GM19467 (cell line): ENCODE data around the gene PHYH.
A peak's percentile ranks its signal among the peaks of the same experiment; 100 is the strongest.
"Not testable (repeated sequence)": the region's sequence is repeated elsewhere in the genome, so short reads cannot be mapped to it uniquely, and the experiment has no call there.

Source experiments
- ATAC-seq: cut with Tn5 transposase; IDR thresholded peaks from one replicate; pipeline ENCODE4 v1.9.1; 2021; ENCODE audit warnings: mild to moderate bottlenecking, moderate library complexity; ENCODE audit not compliant: unreplicated experiment

The PHYH gene

DNA sequence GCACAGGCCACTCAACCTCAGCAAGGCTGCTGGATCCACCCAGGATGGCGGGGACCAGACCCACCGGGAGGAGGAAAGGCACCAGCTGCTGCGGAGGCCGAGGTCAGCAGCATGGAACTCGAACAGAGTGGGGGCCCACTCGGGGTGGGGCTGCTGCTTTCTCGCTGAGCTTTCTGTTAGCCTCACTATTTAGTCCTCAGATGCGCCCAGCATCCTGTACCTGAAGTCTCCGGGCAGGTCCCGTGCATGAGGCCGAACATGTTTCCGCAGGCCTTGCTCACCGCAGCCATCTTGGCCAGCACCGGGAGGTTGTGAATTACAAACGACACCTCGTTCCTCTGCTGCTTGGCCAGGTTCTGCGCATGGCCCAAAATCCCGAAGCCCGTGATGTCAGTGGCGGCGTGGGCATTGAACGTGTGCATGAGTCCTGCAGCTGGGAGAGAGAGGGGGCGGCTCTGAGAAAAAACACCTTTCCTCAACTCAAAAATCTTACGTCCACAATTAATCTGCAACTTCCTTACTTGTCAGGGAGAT lies 22.8 kb upstream of the PHYH start:
- ATAC-seq: no peak

DNA sequence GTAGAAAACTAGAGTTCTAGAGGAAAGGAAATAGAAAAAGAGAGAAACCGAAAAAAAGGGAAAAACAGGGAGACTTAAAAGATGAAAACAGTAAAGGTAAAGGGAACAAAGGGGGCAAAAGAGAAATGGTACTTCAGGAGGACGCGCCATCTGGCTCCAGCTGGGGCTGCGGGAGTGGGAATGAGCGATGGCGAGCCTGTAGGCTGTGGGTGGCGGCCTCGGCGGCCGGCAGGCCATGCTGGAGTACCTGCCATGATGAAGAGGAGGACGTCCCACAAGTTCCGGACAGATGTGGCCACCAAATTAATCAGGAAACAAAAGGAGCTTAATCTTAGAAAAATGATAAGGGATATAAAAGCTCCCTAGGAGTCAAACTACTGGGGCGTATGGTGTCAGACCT lies 21.7 kb upstream of the PHYH start:
- no peak for ATAC-seq

DNA sequence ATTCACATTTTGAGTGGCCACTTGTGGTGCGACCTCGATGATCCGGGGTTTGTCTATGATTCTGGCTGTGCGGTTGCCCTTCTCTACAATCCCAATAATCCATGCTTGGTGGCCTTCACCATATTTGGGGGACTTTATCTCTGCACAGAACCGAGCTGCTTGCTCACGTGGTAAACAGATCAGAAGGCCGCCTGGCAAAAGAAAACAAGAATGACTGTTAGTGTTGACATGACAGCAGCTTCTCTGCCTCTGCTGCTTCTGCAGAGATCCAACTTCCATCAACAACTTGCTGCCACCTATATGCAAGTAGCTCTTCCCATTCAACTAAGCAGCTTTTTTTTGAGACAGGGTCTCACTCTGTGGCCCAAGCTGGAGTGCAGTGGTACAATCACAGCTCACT lies 19.3 kb upstream of the PHYH start:
- no peak for ATAC-seq

DNA sequence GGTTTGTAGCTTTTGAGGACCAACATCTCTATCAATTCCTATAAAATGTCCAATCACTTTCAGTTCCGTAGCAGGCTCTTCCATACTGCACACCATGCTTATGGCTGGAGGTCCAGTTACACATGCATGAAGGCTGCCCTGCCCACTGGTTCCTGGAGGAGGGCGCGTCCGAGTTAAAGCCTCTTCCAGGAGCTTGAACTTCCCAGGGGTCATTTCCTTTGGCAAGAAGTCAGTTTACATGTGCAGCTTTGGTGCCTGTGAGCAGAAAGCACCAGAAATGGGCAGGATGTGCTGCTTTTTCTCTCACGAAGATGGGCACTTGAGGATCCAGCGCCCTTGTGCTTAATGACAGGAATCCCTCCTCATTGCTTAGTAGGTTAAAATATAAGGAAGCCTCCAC lies 17.6 kb upstream of the PHYH start:
- ATAC-seq: no peak

DNA sequence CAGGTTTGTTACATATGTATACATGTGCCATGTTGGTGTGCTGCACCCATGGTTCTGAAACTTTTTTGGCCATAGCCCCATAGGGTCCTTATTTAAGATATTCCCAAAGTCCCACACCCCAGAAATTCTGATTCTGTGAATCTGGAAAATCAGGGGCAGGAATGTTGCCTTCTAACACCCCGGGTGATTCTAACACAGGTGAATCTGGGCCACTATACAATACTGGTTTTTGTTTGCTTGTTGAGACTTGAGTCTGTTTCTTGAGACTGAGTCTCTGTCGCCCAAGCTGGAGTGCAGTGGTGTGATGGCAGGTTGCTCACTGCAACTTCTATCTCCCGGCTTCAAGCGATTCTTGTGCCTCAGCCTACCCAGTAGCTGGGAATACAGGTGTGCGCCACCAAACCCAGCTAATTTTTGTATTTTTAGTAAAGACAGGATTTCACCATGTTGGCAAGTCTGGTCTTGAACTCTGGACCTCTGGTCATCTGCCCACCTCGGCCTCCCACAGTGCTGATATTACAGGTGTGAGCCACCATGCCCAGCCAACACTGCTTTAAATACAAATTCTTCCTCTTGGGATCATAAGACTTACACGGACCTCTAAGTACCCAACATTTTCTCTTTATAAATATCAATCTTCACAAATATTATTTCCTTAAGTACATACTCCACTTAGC lies 16.9 kb upstream of the PHYH start:
- ATAC-seq: no peak

DNA sequence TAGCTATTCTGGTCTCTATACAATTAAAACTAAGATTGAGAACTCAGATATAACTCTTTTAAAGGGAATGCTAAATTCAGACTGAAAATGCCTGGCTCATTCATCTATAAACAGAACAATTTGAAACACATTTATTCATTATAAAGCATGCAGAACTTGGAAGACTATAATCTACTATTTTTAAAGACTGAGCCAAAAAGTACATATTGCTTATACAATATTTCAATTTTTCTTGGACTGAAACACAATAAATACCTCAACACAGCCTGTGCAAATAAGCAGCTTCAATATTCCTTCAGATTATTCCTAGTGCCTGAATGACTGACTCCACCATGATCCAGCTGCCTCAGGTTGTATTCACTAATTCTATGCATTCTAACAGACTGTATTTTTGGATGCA lies 15.5 kb upstream of the PHYH start:
- ATAC-seq: no peak

DNA sequence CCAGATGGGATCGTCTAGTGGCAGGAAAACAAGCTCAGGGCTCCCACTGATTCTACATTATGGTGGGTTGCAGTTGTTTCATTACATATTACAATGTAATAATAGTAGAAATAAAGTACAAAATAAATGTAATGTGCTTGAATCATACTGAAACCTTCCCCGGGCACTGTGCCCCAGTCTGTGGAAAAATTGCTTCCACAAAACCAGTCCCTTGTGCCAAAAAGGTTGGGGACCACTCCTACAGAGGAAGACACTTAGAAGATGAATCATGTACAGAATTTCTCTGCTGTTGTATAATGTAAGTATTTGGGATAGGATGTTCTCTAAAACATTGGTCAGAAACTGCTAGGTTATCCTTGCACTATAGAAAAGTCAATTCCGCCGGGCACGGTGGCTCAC lies 11.3 kb upstream of the PHYH start:
- ATAC-seq: no peak

DNA sequence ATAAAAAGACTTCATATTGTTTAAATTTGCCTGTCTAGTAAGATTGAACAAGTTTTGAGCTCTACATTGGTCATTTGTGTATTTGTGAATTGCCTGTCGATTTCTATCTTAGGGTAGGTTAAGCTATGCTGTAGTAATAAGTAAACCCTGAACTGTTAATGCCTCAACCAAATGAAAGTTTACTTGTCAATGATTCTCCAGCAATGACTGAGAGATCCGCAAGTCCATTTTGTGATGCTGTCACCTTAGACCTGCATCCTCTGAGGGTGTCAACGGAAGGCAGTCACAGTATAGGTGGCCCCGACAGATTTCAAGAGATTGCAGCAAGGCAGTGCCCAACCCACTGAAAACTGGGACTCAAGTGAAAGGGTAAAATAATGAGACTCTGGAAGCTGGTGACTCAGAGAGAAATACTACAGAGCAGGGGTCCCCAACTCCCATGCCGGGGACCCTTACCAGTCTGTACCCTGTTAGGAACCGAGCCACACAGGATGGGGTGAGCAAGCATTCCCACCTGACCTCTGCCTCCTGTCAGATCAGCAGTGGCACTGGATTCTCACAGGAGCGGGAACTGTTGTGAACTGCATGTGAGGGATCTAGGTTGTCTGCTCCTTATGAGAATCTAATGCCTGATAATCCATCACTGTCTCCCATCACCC lies 10.8 kb upstream of the PHYH start:
- peak; percentile 64 for ATAC-seq

DNA sequence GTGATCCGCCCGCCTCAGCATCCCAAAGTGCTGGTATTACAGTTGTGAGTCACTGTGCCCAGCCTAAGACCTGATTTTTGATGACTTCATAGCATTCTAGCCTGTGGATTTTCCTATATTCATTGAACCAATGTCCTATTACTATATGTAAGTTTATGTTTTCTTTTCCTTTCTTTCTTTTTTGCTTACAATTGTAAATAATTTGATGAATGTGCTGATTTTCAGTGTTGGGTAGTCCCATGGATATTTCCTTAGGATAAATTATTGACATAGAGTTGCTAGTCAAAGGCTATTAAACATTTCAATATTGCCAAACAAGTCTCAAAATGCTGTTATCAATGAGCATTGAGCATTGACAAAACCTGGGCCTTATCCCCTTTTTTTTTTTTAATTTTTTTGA lies 9.9 kb upstream of the PHYH start:
- ATAC-seq: no peak

DNA sequence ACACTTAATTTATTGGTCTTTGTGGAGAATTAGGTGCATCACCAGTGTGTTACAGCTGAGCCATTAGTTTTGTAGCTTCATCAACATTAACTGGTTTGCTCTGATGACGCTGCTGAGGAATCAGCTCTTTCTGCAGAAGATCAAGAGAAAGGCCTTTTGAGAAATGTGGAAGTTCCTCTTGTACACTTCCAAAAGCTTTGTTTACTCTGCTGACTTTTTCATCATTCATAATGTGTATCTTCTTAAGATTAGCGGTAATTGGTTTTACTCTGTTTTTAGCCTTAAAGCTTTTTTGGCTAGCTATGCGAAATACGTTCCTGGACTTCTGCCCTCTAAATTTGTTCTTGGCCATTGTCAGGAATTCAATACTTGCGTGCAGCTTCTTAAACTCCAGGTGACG lies 8.2 kb upstream of the PHYH start:
- ATAC-seq: no peak

DNA sequence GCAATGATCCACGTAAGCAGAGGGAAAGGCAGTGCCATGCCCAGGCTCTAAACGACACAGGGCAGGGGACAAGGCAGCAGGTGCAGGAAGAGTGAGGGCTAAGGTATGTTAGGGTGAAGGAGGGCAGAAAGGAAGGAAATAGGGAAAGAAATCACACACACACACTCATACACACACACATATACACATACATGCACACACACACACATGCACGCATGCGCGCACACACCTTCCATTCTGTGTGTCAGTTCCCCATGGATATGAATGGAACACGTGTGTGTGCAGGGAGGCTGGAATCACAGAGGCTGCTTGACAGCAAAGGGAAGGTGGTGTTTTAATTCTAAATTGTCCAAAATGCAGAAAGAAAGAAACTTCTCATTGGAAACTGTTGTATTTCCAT lies 6.2 kb upstream of the PHYH start:
- ATAC-seq: no peak

DNA sequence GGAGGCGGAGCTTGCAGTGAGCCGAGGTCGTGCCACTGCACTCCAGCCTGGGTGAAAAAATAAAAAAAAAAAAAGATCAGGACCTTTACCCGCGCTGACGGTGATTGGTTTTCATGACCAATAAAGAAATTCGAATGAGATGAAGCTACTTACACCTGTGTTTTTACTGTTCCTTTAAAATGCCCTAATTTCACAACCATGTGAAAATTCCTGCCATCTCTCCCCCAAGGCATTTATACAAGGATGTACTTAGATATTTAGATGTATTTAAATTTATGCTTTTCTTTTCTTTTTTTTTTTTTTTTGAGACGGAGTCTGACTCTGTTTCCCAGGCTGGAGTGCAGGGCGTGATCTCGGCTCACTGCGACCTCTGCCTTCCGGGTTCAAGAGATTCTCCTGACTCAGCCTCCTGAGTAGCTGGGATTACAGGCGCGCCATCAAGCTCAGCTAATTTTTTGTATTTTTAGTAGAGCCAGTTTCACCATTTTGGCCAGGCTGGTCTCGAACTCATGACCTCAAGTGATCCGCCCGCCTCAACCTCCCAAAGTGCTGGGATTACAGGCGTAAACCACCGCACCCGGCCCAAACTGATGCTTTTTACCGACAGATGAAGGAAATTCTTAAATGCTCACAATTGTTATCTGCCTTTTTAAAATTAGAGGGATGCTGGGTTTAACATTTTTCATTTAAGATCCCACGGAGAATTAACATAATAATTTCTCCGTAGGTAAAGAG lies 3.1 kb upstream of the PHYH start:
- ATAC-seq: no peak

DNA sequence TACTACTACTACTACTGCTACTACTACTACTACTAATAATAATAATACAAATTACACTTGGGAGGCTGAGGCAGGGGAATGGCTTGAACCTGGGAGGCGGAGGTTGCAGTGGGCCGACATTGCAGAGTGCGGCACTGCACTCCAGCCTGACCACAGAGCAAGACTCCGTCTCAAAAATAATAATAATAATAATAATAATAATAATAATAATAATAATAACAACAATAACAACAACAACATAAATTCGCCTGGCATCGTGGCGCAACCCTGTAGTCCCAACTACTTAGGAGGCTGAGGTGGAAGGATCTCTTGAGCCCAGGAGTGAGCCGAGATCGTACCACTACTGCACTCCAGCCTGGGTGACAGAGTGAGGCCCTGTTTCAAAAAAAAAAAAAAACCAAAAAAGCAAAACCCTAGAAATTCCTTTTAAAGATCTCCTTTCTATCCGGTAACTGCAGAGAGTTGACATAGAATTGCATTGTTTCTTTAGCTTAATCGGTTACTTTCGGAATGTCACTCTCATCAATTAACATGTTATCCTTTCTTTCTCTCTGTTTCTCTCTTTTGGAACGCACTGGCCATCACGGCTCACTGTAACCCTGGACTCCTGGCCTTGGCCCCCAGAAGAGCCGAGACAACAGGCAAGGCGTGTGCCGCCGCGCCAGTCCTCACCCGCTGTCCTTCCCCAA lies 972 bp downstream of the PHYH start:
- no peak for ATAC-seq

DNA sequence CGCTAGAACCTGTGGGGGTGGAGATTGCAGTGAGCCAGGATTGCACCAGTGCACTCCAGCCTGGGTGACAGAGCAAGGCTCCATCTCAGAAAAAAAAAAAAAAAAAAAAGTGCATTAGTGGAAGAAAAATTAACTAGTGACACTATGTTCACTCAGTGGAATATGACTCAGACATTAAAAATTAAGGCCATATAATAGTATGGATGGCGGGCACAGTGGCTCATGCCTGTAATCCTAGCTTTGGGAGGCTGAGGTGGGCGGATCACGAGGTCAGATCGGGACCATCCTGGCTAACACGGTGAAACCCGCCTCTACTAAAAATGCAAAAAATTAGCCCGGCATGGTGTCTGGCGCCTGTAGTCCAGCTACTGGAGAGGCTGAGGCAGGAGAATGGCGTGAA lies 3.4 kb downstream of the PHYH start:
- no peak for ATAC-seq

DNA sequence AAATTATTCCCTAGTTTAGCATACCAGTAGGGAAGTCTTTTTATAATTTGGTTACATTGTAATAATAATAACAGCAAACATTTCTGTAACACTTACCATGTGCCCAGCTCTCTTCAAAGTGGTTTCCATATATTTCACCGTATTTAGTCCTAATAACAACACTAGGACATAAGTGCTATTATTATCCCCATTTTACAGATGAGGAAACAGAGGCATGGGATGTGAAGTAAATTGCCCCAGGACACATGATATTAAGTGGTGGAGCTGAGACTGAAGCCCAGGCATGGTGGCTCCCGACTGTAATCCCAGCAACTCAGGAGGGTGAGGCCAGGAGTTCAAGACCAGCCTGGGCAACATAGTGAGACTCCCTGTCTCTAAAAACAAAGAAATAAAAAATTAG lies 5.1 kb downstream of the PHYH start:
- ATAC-seq: no peak

DNA sequence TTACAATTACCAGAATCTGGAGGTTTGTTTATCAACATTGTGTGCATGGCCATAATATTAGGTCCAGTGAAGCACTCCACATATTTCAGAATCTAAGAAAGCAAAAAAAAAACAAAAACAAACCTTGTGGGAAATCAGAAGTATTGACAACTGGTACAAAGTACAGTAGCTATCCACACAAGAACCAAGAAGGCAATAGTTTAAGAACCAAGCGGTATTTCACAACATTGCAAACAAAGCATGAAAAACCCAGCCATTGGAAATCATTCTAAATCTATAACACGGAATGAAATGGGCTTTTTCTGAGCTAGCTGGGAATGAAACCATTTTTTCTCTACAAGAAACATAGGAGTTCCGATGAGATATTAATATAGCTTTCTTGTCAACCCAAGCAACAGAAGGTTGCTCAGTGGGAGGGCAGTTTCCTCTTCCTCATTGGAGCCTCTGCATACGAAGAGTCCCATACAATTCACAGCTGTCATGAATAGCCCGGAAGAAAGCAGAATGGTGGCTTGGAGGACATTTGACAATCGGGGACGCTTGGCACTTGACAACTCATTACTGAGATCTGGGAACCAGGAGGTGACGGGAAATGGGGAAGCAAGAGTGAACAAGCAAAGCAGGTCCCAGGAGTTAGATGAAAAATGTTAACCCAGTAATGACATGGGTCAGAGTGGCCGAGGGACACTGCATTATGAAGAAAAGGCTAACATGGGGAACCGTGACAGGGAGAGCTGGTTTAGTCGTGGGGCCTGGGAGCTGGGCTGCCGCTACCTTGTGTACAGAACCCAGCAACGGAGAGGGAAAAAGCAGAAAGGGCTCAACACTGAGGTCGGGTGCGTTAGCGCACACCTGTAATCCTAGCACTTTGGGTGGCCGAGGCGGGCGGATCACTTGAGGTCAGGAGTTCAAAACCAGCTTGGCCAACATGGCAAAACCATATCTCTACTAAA lies 7.8 kb downstream of the PHYH start:
- no peak for ATAC-seq

DNA sequence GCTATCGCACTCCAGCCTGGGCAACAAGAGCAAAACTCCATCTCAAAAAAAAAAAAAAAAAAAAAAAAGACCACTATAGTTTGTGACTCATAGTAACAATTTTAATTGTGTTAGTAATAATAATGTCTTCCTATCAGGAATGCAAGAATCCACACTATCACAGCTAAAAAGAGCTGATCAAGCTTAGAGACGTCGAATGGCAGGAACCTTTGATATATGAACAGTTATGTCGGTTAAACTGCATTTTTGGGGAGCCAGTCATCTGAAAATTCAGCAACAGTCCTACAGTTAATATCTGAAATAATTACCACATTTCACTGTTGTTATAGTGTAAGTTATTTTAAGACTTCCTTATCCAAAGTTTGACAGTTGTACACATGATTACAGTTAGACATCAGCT lies 8.8 kb downstream of the PHYH start:
- no peak for ATAC-seq

DNA sequence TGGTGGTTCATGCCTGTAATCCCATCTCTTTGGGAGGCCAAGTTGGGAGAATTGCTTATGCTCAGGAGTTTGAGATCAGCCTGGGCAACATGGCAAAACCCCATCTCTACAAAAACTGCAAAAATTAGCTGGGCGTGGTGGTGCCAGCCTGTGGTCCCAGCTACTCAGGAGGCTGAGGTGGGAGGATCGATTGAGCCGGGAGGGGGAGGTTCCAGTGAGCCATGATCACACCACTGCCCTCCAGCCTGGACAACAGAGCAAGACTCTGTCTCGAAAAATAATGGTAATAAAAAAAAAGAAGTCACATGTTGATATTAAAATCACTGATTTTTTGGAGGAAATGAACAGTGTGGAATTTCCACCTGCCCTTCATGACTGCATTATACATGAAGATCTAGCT lies 15.8 kb downstream of the PHYH start:
- ATAC-seq: no peak

DNA sequence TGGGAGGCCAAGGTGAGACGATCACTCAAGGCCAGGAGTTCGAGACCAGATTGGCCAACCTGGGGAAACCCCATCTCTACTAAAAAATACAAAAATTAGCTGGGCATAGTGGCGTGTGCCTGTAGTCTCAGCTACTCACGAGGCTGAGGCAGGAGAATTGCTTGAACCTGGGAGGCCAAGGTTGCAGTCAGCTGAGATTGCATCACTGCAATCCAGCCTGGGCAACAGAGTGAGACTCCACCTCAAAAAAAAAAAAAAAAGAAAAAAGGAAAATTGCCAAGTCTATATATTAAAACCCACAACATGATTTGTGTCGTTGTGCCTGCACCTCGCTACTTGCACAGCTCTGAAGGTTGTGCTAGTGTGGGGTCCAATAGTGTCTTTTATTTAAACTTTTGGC lies 17.5 kb downstream of the PHYH start:
- not testable (repeated sequence) for ATAC-seq

DNA sequence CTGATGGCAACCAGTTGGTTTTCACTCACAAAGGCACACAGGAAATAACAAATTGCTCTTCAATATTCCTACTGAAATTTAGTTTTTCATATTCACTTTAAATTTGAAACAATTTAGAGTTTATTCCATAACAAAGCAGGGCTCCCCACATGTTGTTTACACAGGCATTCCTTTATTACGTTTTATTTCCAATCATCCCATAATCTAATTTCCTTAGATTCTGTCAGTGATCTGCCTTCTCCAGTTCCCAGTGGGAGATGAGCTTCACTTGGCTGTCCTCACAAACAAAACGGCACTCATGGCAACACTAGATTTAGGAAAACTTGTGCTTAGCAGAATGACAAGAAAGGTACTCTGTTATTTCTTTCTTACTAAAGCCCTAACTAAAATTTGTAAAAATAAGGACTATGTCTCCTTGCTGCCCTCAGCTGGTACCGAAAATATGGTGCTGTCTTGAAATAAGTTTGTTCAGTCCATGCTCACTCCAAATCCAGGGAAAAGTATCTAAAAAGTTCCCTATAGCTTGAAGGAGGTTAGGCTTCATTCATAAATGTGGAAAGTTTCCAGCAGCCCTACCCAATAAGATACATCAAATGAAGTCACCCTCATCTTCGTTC lies 23.0 kb downstream of the PHYH start:
- ATAC-seq: no peak
